GM19468 (cell line): Measurements from ENCODE around the gene FRMPD4.

Experiments used
- ATAC-seq: cut with Tn5 transposase; IDR thresholded peaks from one replicate; pipeline ENCODE4 v1.9.1; 2021; ENCODE audit warnings: mild to moderate bottlenecking, moderate library complexity, moderate number of reproducible peaks; ENCODE audit not compliant: unreplicated experiment; ENCODE audit errors: extremely low read depth

FRMPD4 gene

GRCh38 chrX:12292996-12293765 lies 154.9 kb downstream of the FRMPD4 start:
- ATAC-seq, result no peak

DNA sequence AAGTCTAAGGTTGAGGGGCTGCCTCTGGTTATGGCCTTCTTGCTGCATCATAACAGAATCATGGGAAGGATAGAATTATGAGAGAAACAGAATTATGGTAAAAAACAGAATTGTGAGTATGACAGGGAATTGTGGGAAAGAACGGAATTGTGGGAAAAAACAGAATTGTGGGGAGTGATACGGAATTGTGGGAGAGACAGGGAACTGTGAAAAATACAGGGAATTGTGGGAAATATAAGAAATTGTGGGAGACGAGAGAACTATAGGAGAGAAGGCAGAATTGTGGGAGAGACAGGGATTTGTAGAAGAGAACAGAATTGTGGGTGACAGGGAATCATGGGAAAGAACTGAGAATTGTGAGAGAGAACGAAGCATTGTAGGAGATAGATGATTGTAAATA lies 159.1 kb downstream of the FRMPD4 start:
- no peak for ATAC-seq

GRCh38 chrX:12301288-12301687 lies 163.0 kb downstream of the FRMPD4 start:
- ATAC-seq, result no peak

GRCh38 chrX:12304261-12304660 lies 166.0 kb downstream of the FRMPD4 start:
- ATAC-seq, result no peak

DNA sequence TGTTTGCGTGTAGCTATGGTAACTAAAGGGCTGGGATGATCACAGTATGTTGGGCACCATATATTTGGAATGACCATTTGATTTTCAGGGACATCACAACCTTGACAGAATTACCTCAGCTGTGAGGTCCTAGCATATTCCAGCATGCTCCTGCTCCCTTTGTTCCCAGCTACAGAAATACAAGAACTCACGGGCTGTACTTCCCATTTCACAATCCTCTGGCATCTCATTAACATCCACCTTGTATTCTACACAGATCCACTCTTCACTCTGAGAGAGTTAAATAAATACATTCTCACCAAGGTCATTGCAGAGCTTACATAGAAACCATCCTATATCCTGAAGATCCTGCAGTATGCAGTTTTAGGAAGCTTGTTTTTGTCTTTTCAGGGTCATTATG lies 169.7 kb downstream of the FRMPD4 start:
- ATAC-seq, result no peak

GRCh38 chrX:12308420-12308819 lies 170.1 kb downstream of the FRMPD4 start:
- ATAC-seq, result no peak

- ATAC-seq, result no peak
Measured at GRCh38 chrX:12309040-12309743, 170.9 kb downstream of the FRMPD4 start.

DNA sequence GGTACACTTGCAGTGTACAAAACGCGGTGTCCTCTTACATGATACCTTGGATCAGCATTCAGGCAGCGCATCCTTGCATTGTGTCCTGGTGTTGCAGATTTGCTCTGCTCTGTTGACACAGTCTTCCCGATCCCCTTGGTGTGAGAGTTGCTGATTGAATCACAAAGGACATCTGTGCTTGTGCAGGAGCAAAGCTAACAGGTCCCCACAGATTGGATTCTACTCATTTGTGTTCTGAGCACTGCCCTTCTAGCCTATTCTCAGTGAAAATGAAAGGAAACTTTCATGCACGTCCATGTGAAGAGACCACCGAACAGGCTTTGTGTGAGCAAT lies 171.4 kb downstream of the FRMPD4 start:
- ATAC-seq, result no peak

DNA sequence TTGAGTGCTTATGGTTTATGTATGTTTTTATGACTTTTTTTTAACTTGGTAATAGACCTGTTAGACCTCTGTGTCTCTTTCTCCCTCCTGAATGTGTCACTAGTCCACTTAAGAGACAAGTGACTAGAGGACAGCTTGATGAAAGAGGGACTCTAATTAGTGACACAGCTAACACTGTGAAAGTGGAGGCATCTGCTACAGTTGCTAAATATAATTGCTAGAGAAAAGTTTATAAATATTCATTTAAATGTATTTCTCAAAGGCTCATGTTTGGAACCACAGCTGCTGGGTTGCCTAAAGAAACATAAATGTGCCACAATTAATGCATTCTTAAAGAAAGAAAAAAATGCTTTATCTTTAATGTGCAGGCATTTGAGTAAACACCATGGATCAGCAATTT lies 176.4 kb downstream of the FRMPD4 start:
- no peak for ATAC-seq

- no peak for ATAC-seq
Measured at GRCh38 chrX:12315526-12315925, 177.3 kb downstream of the FRMPD4 start.

DNA sequence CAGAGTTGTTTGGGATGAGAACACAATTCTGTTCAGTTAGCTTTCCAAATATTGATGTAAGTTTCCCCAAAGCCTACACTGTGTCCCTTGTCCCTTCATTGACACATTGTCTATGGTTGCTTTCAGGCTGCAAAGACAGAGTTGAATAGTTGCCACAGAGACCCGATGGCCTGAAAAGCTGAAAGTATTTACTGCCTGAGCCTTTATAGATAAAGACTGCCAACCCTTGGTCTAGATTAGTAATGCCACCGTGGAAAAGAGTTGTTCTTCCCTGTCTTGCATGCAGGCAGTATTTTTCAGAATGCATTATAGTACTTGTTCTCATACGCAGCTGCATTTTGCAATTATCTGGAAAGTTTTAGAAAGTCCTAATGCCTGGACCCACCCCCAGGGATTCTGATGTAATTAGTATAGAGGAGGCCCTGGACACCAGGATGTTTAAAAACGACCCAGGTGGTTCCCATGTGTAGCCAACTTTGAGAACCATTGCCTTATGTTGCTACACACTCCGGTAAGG lies 180.8 kb downstream of the FRMPD4 start:
- no peak for ATAC-seq

GRCh38 chrX:12319992-12320391 lies 181.7 kb downstream of the FRMPD4 start:
- ATAC-seq, result no peak

- no peak for ATAC-seq
Measured at GRCh38 chrX:12322031-12322430, 183.8 kb downstream of the FRMPD4 start.

- ATAC-seq, result no peak
Measured at GRCh38 chrX:12325171-12325570, 186.9 kb downstream of the FRMPD4 start.

- no peak for ATAC-seq
Measured at GRCh38 chrX:12327836-12328235, 189.6 kb downstream of the FRMPD4 start.

- ATAC-seq, result no peak
Measured at GRCh38 chrX:12329476-12329875, 191.2 kb downstream of the FRMPD4 start.

- no peak for ATAC-seq
Measured at GRCh38 chrX:12330841-12331240, 192.6 kb downstream of the FRMPD4 start.

DNA sequence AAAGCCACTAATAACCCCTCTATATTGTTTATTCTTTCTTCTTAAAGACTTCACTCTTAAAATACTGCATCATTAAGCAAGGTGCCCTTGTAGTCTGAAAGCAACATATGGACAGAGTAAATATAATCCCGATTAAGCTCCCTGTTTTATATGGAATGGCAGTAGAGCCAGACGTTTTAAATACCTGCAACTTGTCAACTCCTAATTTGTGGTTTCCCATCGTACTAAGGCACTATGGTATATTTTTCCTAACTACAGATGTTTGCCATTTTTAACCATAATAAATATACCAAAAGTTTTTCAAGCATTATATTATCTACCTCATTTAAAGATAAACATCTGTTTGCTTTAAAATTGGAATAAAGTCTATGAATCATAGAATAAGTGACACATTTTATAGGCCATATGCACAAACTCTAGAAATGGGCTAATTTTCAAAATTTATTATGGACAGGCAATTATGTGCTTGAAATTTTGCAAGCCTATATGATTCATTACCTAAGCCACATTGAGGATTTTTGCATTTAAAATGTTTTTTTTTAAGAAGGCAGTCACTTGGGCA lies 194.6 kb downstream of the FRMPD4 start:
- no peak for ATAC-seq

DNA sequence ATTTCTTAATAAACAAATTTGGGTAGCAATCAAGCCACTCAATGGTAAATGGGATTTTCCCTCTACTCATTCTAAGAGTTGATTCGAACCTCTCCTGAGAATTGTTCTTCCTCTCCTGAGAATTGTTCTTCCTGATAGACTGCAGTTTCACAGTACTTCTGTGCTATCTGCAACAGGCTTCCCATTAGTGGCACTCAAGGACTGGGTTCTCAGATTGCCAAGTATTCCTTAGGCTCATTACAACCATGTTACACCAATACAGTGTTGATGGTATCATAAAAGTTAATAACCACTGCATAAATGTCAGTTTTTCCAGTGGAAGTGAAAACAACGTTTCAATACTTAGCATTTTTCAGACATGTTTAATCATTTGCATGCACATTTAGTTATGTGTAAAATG lies 201.6 kb downstream of the FRMPD4 start:
- ATAC-seq, result no peak

DNA sequence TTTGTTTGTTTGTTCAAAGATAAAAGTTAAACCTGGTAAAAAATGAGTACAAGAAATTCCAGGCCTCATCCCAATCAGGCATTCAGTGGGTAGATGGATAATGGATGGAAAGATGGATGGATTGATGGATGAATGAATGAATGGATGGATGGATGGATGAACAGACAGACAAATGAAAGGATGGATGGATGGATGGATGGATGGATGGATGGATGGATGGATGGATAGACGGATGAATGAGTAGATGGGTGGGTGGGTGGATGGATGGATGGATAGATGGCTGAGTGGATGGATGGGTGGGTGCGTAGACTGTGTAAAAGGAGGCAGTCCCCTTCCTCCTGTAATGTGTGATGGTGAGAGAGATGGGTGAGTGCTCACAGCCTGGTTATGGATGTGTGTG lies 206.7 kb downstream of the FRMPD4 start:
- ATAC-seq, result no peak

DNA sequence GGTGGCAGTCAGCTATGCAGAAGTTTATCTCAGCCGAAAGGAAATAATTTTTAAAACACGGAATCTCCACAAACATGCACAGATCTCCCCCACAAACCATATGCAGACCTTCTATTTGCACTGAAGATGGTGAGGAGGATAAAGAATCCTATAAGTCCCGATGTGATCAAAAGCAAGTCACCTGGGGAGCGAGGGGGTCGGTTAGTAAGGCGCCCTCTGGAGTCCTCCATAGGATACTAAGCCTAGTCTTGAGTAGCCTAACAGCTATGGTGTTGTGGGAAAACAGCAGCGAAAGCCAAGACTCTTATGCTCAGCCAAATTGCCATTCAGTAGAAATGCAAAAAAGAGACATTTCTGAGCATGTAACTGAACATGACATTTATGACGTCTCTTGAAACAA lies 210.9 kb downstream of the FRMPD4 start:
- ATAC-seq, result no peak
